ENCODE data around the gene SLC13A3. TPM values are rescaled to one million over a fixed set of nuclear protein-coding genes. Genes with fewer than 3 reads are reported as not detected.

The SLC13A3 gene
- total and polyA plus RNA-seq, 3 donors from 2014 or later, result 3.2 to 9.1 (median 4.1) TPM

- intact Hi-C loops (cut with DNase I; ENCODE audit: low total_unique reads), result no loop called here
- H3K27me3 ChIP-seq, result no peaks in the 10 kb centered on the region
- H3K36me3 ChIP-seq (ENCODE audit: low read depth, missing control alignments), result no peaks in the 10 kb centered on the region
- DNase-seq, result no peak
- no peak overlapping the region for H3K27ac ChIP-seq
- H3K4me3 ChIP-seq, result no peak overlapping the region
- no peaks in the 10 kb centered on the region for H3K9me3 ChIP-seq
- 79 to 85% methylated on average over 3 of the region's 3 CpGs for WGBS, 2 donors
- no peaks in the 10 kb centered on the region for H3K4me1 ChIP-seq
- no peak for TF ChIP-seq CTCF (IDR thresholded peaks at IDR 0.05)
- TF ChIP-seq POLR2A (IDR thresholded peaks at IDR 0.05), result no peak
Observed at GRCh38 chr20:46696791-46697279, 45.6 kb upstream of the SLC13A3 start.

DNA sequence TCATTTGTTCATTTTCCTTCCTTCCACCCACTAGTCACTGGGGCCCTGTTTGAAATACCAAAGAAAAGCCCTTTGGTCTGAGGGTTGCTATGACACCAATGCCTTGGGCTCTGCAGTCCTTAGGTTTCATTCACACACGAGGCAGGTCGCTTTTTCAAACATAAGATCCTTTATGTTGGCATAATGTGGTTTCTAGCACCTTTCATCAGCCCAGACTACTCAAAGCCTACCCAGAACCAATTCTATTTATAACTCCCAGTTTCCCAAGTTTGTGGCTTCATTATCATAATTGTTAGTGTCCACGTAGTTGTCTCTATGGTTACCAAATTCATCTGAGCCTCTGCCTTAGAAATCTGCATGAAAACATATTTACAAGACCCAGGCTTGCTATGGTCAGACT lies 44.6 kb upstream of the SLC13A3 start:
- intact Hi-C loops (cut with DNase I; ENCODE audit: low total_unique reads), result no loop called here
- TF ChIP-seq POLR2A (IDR thresholded peaks at IDR 0.05) (no peak), CTCF (IDR thresholded peaks at IDR 0.05) (no peak)
- DNase-seq, result no peak
- Histone ChIP-seq H3K4me3 (no peak overlapping the region), H3K9me3 (no peaks in the 10 kb centered on the region), H3K27me3 (no peaks in the 10 kb centered on the region), H3K27ac (no peak overlapping the region), H3K4me1 (no peaks in the 10 kb centered on the region), H3K36me3 (ENCODE audit: low read depth, missing control alignments) (no peaks in the 10 kb centered on the region)
- 54 to 58% methylated on average over 3 of the region's 3 CpGs for WGBS, 2 donors

DNA sequence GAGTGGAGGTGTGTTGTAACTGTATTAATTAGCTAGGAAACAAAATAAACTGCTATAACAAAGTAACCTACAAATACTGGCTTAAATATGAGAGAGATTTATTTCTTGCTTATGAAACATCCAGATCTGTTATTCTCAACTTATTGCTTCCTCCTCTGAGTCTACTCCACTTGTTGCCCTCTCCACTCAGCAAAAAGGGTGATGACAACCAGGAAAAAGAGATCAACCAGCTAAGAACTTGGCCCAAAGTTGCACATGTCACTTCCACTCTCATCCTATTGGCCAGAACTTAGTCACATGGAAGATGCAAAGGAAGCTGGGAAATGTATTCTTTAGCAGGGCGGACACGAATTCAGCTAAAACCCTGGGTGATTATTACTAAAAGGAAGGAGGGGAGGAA lies 43.2 kb upstream of the SLC13A3 start:
- H3K4me1 ChIP-seq, result no peaks in the 10 kb centered on the region
- no peaks in the 10 kb centered on the region for H3K27me3 ChIP-seq
- no peak overlapping the region for H3K27ac ChIP-seq
- H3K4me3 ChIP-seq, result no peak overlapping the region
- intact Hi-C loops (cut with DNase I; ENCODE audit: low total_unique reads), result no loop called here
- TF ChIP-seq CTCF (IDR thresholded peaks at IDR 0.05) (no peak), POLR2A (IDR thresholded peaks at IDR 0.05) (no peak)
- 40 to 54% methylated on average over 2 of the region's 2 CpGs for WGBS, 2 donors
- no peaks in the 10 kb centered on the region for H3K9me3 ChIP-seq
- DNase-seq, result no peak
- H3K36me3 ChIP-seq (ENCODE audit: low read depth, missing control alignments), result no peaks in the 10 kb centered on the region

DNA sequence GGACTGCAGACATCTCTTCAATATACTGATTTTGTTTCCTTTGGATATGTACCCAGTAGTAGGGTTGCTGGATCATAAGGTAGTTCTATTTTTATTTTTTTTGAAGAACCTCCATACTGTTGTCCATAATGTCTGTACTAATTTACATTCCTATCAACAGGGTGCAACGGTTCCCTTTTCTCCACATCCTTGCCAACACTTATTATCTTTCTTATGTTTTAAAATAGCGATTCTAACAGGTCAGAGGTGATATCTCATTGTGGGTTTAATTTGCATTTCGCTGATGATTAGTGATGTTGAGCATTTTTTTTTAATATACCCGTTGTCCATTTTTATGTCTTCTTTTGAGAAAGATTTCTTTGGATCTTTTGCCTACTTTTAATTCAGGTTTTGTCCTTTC lies 39.9 kb upstream of the SLC13A3 start:
- no peak for DNase-seq
- Histone ChIP-seq H3K27me3 (no peaks in the 10 kb centered on the region), H3K4me1 (peaks cover 11% of the 10 kb centered on the region), H3K4me3 (no peak overlapping the region), H3K36me3 (ENCODE audit: low read depth, missing control alignments) (no peaks in the 10 kb centered on the region), H3K27ac (no peak overlapping the region), H3K9me3 (no peaks in the 10 kb centered on the region)
- TF ChIP-seq CTCF (IDR thresholded peaks at IDR 0.05), result no peak
- TF ChIP-seq POLR2A (IDR thresholded peaks at IDR 0.05), result no peak
- 63 to 79% methylated on average over 4 of the region's 4 CpGs for WGBS, 2 donors
- intact Hi-C loops (cut with DNase I; ENCODE audit: low total_unique reads), result no loop called here
